ENCODE measurements around the gene EPHB2.

Gene EPHB2

DNA sequence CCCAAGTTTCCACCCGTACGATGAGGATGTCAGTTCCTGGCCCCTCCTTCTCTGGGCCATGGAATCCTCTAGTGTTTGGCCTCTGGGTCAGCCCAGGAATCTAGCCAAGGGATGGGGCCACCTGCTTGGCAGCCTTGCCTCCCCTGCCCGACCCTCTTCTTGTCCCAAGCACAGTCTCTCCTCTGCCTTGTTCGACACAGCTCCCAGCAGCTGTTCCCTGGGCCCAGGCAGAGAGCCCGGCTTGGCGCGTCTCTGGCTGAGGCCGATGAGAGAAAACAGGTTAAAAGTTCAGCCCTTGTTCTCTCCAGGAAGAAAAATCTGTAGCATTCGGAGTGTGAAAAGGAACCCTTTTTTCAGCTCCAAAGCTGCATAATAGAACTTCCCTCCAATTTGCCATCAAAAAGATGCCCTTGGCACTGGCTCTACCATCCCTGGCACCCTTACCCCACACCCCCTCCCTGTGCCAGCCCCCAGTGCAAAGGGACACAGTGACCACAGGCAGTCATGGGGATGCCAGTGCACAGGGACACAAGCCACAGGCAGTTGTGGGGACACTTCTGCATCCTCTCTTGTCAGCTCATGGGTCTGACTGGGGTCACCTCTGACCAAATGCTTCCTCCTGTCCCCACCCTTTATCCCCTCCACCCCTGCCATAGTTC, 68.4 kb downstream of the EPHB2 start:
- Mint-ChIP-seq H3K36me3 (no peaks in the 10 kb centered on the region), H3K4me3 (no peak overlapping the region), H3K4me1 (no peaks in the 10 kb centered on the region), H3K27ac (no peak overlapping the region), H3K9me3 (peaks cover 3 to 4% of the 10 kb centered on the region in 2 donors), H3K27me3 (peaks cover 22 to 43% of the 10 kb centered on the region in 2 donors)
- DNase-seq: no peak
- ATAC-seq (replicated peaks): no peak

DNA sequence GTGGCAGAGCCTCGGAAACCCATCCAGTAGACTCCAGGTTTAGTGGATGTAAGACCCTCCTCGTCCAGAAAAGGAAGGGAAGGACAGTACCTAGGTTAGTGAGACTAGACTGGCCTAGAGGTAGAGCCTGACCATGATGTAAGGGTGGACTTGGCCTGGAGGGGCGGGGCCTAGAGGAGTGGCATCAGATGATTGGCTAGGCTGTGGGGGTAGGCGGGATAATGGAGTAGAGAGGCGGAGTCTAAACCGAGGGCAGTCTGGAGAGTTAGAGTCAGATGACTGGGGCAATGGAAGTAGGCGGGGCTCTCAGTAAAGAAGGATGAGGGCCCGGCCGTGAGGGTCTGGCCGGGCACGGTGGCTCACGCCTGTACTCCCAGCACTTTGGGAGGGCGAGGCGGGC, 70.1 kb downstream of the EPHB2 start:
- Mint-ChIP-seq H3K9me3 (peaks cover 3 to 4% of the 10 kb centered on the region in 2 donors), H3K27me3 (peaks cover 19 to 43% of the 10 kb centered on the region in 2 donors), H3K27ac (no peak overlapping the region), H3K36me3 (no peaks in the 10 kb centered on the region), H3K4me1 (no peaks in the 10 kb centered on the region), H3K4me3 (no peak overlapping the region)
- DNase-seq (no peak), ATAC-seq (replicated peaks) (peak in 1 of 2 donors; percentile 39)

DNA sequence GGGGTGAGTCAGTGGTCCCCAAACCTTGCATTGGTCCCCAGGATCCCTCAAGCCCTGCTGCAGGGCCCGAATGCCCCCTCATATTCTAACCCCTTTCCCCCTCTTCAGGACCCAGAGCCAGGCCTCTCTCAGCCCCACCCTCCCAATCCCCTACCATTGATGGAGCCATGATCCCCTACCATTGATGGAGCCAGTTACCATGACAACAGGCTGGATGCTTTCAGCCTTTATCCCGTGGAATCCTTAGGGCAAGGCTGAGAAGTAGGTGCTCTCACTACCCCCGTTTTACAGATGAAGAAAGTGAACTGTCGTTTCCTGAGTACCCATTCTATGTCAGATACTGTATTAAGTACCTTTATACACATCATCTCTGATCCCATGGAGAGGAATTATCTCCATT, 70.8 kb downstream of the EPHB2 start:
- no peaks in the 10 kb centered on the region for H3K36me3 Mint-ChIP-seq
- no peak overlapping the region for H3K4me3 Mint-ChIP-seq
- ATAC-seq (replicated peaks) (no peak), DNase-seq (no peak)
- H3K27ac Mint-ChIP-seq: no peak overlapping the region
- peaks cover 20 to 38% of the 10 kb centered on the region in 2 donors for H3K27me3 Mint-ChIP-seq
- H3K9me3 Mint-ChIP-seq: peaks cover 3 to 4% of the 10 kb centered on the region in 2 donors
- H3K4me1 Mint-ChIP-seq: no peaks in the 10 kb centered on the region

DNA sequence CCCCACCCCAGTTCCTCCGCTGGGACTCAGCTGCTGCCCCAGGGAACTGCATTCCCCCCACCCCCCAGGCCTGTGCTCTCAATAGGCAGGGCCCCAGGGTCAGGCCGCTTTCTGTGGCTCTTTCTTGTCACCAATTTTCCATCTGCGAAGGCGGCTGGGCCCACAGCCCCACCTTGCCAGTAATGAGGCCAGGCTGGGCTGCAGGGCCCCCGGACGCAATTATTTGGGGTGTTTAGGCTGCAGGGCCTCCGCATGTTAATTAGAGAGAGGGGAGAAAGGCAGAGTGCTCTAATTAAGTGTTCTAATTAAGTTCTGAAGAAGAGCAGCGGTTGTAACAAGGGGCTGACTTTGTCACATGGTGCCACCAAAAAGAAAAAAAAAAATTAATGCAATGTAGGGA, 71.8 kb downstream of the EPHB2 start:
- no peaks in the 10 kb centered on the region for H3K4me1 Mint-ChIP-seq
- peaks cover 3 to 4% of the 10 kb centered on the region in 2 donors for H3K9me3 Mint-ChIP-seq
- H3K27me3 Mint-ChIP-seq: peaks cover 23 to 37% of the 10 kb centered on the region in 2 donors
- ATAC-seq (replicated peaks) (no peak), DNase-seq (no peak)
- H3K36me3 Mint-ChIP-seq: no peaks in the 10 kb centered on the region
- H3K4me3 Mint-ChIP-seq: no peak overlapping the region
- H3K27ac Mint-ChIP-seq: no peak overlapping the region

GRCh38 chr1:22784317-22784716, 73.7 kb downstream of the EPHB2 start:
- DNase-seq (no peak), ATAC-seq (replicated peaks) (no peak)
- Mint-ChIP-seq H3K27me3 (peaks cover 23 to 25% of the 10 kb centered on the region in 2 donors), H3K36me3 (no peaks in the 10 kb centered on the region), H3K27ac (no peak overlapping the region), H3K4me3 (no peak overlapping the region), H3K9me3 (peaks cover 3 to 4% of the 10 kb centered on the region in 2 donors), H3K4me1 (no peaks in the 10 kb centered on the region)

GRCh38 chr1:22784737-22785136, 74.1 kb downstream of the EPHB2 start:
- Mint-ChIP-seq H3K4me3 (no peak overlapping the region), H3K9me3 (peaks cover 3 to 4% of the 10 kb centered on the region in 2 donors), H3K4me1 (no peaks in the 10 kb centered on the region), H3K36me3 (no peaks in the 10 kb centered on the region), H3K27me3 (peaks cover 19 to 21% of the 10 kb centered on the region in 2 donors), H3K27ac (no peak overlapping the region)
- ATAC-seq (replicated peaks) (no peak), DNase-seq (no peak)

DNA sequence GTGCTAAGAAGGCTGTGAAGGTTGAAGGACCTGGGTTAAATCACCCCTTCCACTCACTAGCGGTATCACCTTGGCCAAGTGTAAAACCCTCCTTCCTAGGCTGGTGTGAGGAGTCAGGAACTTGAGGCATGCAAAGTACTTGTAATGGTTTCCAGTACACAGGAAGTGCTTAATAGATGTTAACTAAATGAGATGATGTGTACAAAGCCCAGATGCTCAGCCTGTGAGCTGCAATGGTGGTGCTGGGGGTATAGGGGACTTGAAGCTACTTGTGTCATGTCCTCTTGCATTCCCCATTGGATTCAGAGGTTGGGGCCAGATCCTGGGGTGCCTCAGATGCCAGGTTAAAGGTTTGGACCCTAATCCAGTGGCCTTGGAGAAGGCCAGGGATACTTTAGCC, 75.5 kb downstream of the EPHB2 start:
- ATAC-seq (replicated peaks) (no peak), DNase-seq (no peak)
- Mint-ChIP-seq H3K4me1 (no peaks in the 10 kb centered on the region), H3K4me3 (no peak overlapping the region), H3K36me3 (no peaks in the 10 kb centered on the region), H3K9me3 (no peaks in the 10 kb centered on the region), H3K27ac (no peak overlapping the region), H3K27me3 (peaks cover 9 to 10% of the 10 kb centered on the region in 2 donors)

- H3K9me3 Mint-ChIP-seq: no peaks in the 10 kb centered on the region
- no peaks in the 10 kb centered on the region for H3K36me3 Mint-ChIP-seq
- no peak overlapping the region for H3K4me3 Mint-ChIP-seq
- ATAC-seq (replicated peaks) (no peak), DNase-seq (no peak)
- peaks cover 9 to 10% of the 10 kb centered on the region in 2 donors for H3K27me3 Mint-ChIP-seq
- no peak overlapping the region for H3K27ac Mint-ChIP-seq
- H3K4me1 Mint-ChIP-seq: no peaks in the 10 kb centered on the region
Measured at GRCh38 chr1:22786719-22787489, 76.3 kb downstream of the EPHB2 start.

DNA sequence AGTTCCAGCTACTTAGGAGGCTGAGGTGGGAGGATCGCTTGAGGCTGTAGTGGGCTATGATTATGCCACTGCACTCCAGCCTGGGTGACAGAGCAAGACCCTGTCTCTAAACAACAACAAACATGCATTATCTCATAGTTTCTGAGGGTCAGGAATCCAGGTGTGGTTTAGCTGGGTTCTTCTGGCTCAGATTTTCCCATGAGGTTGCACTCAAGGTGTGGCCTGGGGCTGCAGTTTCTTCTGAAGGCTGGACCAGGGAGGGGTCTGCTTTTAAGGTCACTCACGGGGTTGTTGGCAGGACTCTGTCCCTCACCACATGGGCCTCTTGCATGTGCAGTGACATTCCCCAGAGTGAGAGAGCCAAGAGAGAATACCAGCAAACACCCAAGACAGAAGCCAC, 77.0 kb downstream of the EPHB2 start:
- Mint-ChIP-seq H3K4me3 (no peak overlapping the region), H3K27ac (no peak overlapping the region), H3K4me1 (no peaks in the 10 kb centered on the region), H3K27me3 (peaks cover 12 to 13% of the 10 kb centered on the region in 2 donors), H3K36me3 (no peaks in the 10 kb centered on the region), H3K9me3 (no peaks in the 10 kb centered on the region)
- ATAC-seq (replicated peaks) (no peak), DNase-seq (no peak)

DNA sequence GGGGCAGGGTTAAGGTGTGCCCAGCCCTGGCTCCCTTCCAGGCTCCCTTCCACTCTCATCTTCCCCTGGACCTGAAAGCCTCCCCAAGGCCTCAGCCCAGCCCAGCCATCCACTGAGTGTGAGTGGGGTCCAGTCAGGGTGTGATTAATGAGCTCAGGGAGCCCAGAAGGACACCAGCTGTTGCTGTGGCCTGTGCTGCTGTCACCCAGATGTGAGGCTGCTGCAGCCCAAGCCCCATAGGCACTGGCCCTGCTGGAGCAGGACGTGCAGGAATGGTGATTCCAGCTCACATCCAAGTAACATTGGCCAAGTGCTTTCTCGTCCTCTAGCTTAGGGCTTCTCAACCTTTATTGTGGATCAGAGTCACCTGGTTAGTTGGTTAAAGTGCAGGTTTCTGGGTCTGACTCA, 77.6 kb downstream of the EPHB2 start:
- H3K36me3 Mint-ChIP-seq: no peaks in the 10 kb centered on the region
- no peak overlapping the region for H3K27ac Mint-ChIP-seq
- H3K4me1 Mint-ChIP-seq: no peaks in the 10 kb centered on the region
- H3K27me3 Mint-ChIP-seq: peaks cover 14% of the 10 kb centered on the region in 2 donors
- DNase-seq: no peak
- H3K4me3 Mint-ChIP-seq: no peak overlapping the region
- H3K9me3 Mint-ChIP-seq: no peaks in the 10 kb centered on the region
- no peak for ATAC-seq (replicated peaks)

- no peaks in the 10 kb centered on the region for H3K4me1 Mint-ChIP-seq
- peaks cover 14% of the 10 kb centered on the region in 2 donors for H3K27me3 Mint-ChIP-seq
- no peaks in the 10 kb centered on the region for H3K36me3 Mint-ChIP-seq
- ATAC-seq (replicated peaks) (no peak), DNase-seq (no peak)
- H3K4me3 Mint-ChIP-seq: no peak overlapping the region
- H3K27ac Mint-ChIP-seq: no peak overlapping the region
- H3K9me3 Mint-ChIP-seq: no peaks in the 10 kb centered on the region
Measured at GRCh38 chr1:22789356-22789994, 78.8 kb downstream of the EPHB2 start.

GRCh38 chr1:22790232-22791008, 79.8 kb downstream of the EPHB2 start:
- Mint-ChIP-seq H3K27ac (no peak overlapping the region), H3K4me1 (no peaks in the 10 kb centered on the region), H3K9me3 (no peaks in the 10 kb centered on the region), H3K4me3 (no peak overlapping the region), H3K27me3 (peaks cover 14% of the 10 kb centered on the region in 2 donors), H3K36me3 (no peaks in the 10 kb centered on the region)
- no peak for ATAC-seq (replicated peaks)
- no peak for DNase-seq

DNA sequence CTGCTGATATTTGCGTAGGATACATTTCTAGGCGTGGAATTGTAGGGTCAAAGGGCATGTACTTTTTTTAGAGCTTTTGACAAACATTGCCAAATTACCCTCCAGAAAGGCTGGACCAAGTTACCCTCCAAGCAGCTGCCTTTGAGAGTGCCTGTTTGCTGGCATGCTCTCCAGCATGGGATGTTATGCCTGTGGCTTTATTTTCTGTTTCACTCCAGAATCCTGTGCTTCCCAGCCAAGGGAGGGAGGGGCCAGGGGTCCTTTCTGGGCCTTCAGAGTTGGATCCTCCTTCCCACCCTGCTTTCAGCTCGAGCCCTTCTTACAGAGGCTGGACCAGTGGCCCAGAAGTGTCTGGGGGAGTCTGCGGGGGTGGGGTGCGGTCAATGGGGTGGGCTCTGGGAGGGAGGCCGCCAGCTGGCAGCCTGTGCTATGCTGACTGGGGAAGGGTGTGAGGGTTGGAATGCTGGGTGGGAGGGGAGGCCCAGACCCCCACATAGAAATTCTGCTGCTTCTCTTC, 81.2 kb downstream of the EPHB2 start:
- no peak overlapping the region for H3K4me3 Mint-ChIP-seq
- H3K36me3 Mint-ChIP-seq: no peaks in the 10 kb centered on the region
- H3K27me3 Mint-ChIP-seq: peaks cover 8 to 9% of the 10 kb centered on the region in 2 donors
- no peak overlapping the region for H3K27ac Mint-ChIP-seq
- no peaks in the 10 kb centered on the region for H3K9me3 Mint-ChIP-seq
- ATAC-seq (replicated peaks) (no peak), DNase-seq (no peak)
- no peaks in the 10 kb centered on the region for H3K4me1 Mint-ChIP-seq
